A549 treated with Mapracorat at 1 μM for 4 hours (cell line): ENCODE results near the gene LMAN1L. TPM values are rescaled to one million over a fixed set of nuclear protein-coding genes. Genes with fewer than 3 reads are reported as not detected.

Experiments used
- total RNA-seq: library from RNA; stranded (reverse); fragments of 200-300 nt; extraction: Qiagen RNA extraction; gene quantifications from 5 replicates; pipeline ENCODE4 v1.2.3, GENCODE V29; 2022

Gene LMAN1L
- total RNA-seq, result not detected in 5 replicates

GRCh38 chr15:74812533-74812932 is at the start of gene LMAN1L:
Gene LMAN1L (plus strand): TSS chr15:74812835. CDS start chr15:74812855, 20 bp downstream.

GRCh38 chr15:74781431-74782258 is 31.0 kb upstream of the LMAN1L start, which contains the start of gene CSK:
Gene CSK (plus strand): TSS chr15:74782080. CDS start chr15:74798298, 16,218 bp downstream.

GRCh38 chr15:74826364-74826819 is 13.8 kb downstream of the LMAN1L start, which contains the start of gene CPLX3:
Gene CPLX3 (plus strand): TSS chr15:74826627. CDS start chr15:74826704, 77 bp downstream.

GRCh38 chr15:74842581-74843444 is 30.2 kb downstream of the LMAN1L start, which contains the start of gene ULK3:
Gene ULK3 (minus strand): TSS chr15:74843156. CDS start chr15:74843105, 51 bp downstream.

GRCh38 chr15:74873036-74873755 is 60.6 kb downstream of the LMAN1L start, which contains the start of gene SCAMP2:
Gene SCAMP2 (minus strand): TSS chr15:74873365. CDS start chr15:74873255, 110 bp downstream.

Other genes with a start within 250 kb of the LMAN1L start
- gene CLK3, start 197.0 kb upstream of the LMAN1L start, total RNA-seq, result 26.5 to 45.1 TPM (median 34.8 TPM) in 5 replicates
- 18.0 to 23.2 TPM (median 21.9 TPM) in 5 replicates for gene EDC3, start 116.8 kb upstream of the LMAN1L start, total RNA-seq
- 1.2 to 2.2 TPM (median 1.6 TPM) in 5 replicates for gene CYP1A1, start 87.3 kb upstream of the LMAN1L start, total RNA-seq
- not detected in 5 replicates for gene CYP1A2, start 64.0 kb upstream of the LMAN1L start, total RNA-seq
- gene CSK, start 30.8 kb upstream of the LMAN1L start, total RNA-seq, result 56.3 to 65.7 TPM (median 62.4 TPM) in 5 replicates
- 0.08 to 0.09 TPM in 2 of 5 replicates, not detected in the others for gene CPLX3, start 13.8 kb downstream of the LMAN1L start, total RNA-seq
- gene ULK3, start 30.3 kb downstream of the LMAN1L start, total RNA-seq, result 26.3 to 39.5 TPM (median 33.7 TPM) in 5 replicates
- gene SCAMP2, start 60.5 kb downstream of the LMAN1L start, total RNA-seq, result 54.9 to 66.9 TPM (median 64.2 TPM) in 5 replicates
- 27.0 to 40.6 TPM (median 30.8 TPM) in 5 replicates for gene MPI, start 77.2 kb downstream of the LMAN1L start, total RNA-seq
- 30.3 to 41.3 TPM (median 34.9 TPM) in 5 replicates for gene FAM219B, start 94.0 kb downstream of the LMAN1L start, total RNA-seq
- gene COX5A, start 125.2 kb downstream of the LMAN1L start, total RNA-seq, result 526 to 592 TPM (median 554 TPM) in 5 replicates
- 18.9 to 28.4 TPM (median 26.6 TPM) in 5 replicates for gene RPP25, start 143.9 kb downstream of the LMAN1L start, total RNA-seq
- gene SCAMP5, start 182.7 kb downstream of the LMAN1L start, total RNA-seq, result 10.3 to 14.6 TPM (median 12.4 TPM) in 5 replicates
- 18.0 to 21.6 TPM (median 18.2 TPM) in 5 replicates for gene PPCDC, start 210.8 kb downstream of the LMAN1L start, total RNA-seq